Measurements from ENCODE around the gene TRIM72. TPM values are rescaled to one million over a fixed set of nuclear protein-coding genes. Genes with fewer than 3 reads are reported as not detected.
A peak's percentile ranks its signal among the peaks of the same experiment; 100 is the strongest.

Gene TRIM72
- total RNA-seq, 1 experiment from 2014 or later = 1.2 TPM

GRCh38 chr16:31193874-31194273, 20.0 kb upstream of the TRIM72 start:
- H3K56ac ChIP-seq (ENCODE audit: insufficient read length, low read depth, low read length) = no peak overlapping the region
- H3K23ac ChIP-seq (ENCODE audit: insufficient read length, low read depth, low read length) = no peak overlapping the region
- no peaks in the 10 kb centered on the region for H3K79me1 ChIP-seq (ENCODE audit: insufficient read depth, low read depth, low read length, poor library complexity, severe bottlenecking)
- no peak for DNase-seq
- Mint-ChIP-seq H3K27ac (peak overlapping the region in 1 of 3 experiments; percentile 62; a peak in 1 of 7 replicates), H3K4me1 (no peaks in the 10 kb centered on the region; a peak in 1 of 4 replicates), H3K4me3 (no peak overlapping the region; a peak in 1 of 5 replicates), H3K27me3 (ENCODE audit: low read depth) (no peaks in the 10 kb centered on the region; the same call in 1 of the 2 replicates), H3K36me3 (ENCODE audit: insufficient read depth in 1 of 3, low read depth in 3 of 3) (peaks cover 65 to 90% (median 80%) of the 10 kb centered on the region in 3 experiments), H3K9me3 (no peaks in the 10 kb centered on the region)
- no peak overlapping the region for H2BK5ac ChIP-seq (ENCODE audit: insufficient read length, low read length)
- no CpG with 5 or more reads among the region's 2 CpGs for WGBS (ENCODE audit: extremely low coverage, insufficient read length, low lambda C conversion rate)
- H3K9me3 ChIP-seq (ENCODE audit: control insufficient read depth, low read depth, low read length) = no peaks in the 10 kb centered on the region
- H3K4ac ChIP-seq (ENCODE audit: low read depth, low read length) = no peak overlapping the region
- H3K27me3 ChIP-seq (ENCODE audit: insufficient read depth, low read length) = no peaks in the 10 kb centered on the region
- no peak overlapping the region for H4K8ac ChIP-seq (replicated peaks; ENCODE audit: insufficient read length, low read depth, low read length)
- H2BK120ac ChIP-seq (ENCODE audit: low read depth, low read length, poor library complexity, severe bottlenecking) = no peak overlapping the region
- no peak overlapping the region for H3T11ph ChIP-seq (ENCODE audit: low read length)
- no peak overlapping the region for H3K4me2 ChIP-seq (ENCODE audit: insufficient read depth, insufficient read length, low read length)
- H3K14ac ChIP-seq (ENCODE audit: insufficient read depth, low read length) = no peak overlapping the region
- H4K20me1 ChIP-seq (ENCODE audit: control insufficient read depth, insufficient read depth, insufficient read length) = no peaks in the 10 kb centered on the region
- no peaks in the 10 kb centered on the region for H3K23me2 ChIP-seq (ENCODE audit: insufficient read length, low read depth, low read length, poor library complexity, severe bottlenecking)
- no peak overlapping the region for H3K27ac ChIP-seq (ENCODE audit: insufficient read length, low read depth, low read length)
- H3K4me1 ChIP-seq (ENCODE audit: insufficient read depth, low read length) = no peaks in the 10 kb centered on the region
- no peak overlapping the region for H4K91ac ChIP-seq (ENCODE audit: insufficient read length, low read depth, low read length)
- no peak overlapping the region for H3K18ac ChIP-seq (ENCODE audit: insufficient read length, low read depth, low read length)
- TF ChIP-seq CTCF (conservative IDR thresholded peaks at IDR 0.05) = no peak
- no peak overlapping the region for H4K5ac ChIP-seq (ENCODE audit: insufficient read length, low read depth, low read length)
- no peak overlapping the region for H2AK5ac ChIP-seq (ENCODE audit: insufficient read length, low read length)
- H2BK20ac ChIP-seq (ENCODE audit: low read depth, low read length, poor library complexity, severe bottlenecking) = no peak overlapping the region
- 0 out of 2 replicates have a peak, but pooled peaks cover 2% of the 10 kb centered on the region for H3K79me2 ChIP-seq (ENCODE audit: insufficient read depth, low read length)
- no peak overlapping the region for H2BK12ac ChIP-seq (ENCODE audit: insufficient read length, low read depth, low read length)
- H2AFZ ChIP-seq (ENCODE audit: low read length) = no peak overlapping the region
- no peak overlapping the region for H2BK15ac ChIP-seq (ENCODE audit: low read depth, low read length)
- H3K9ac ChIP-seq (ENCODE audit: extremely low read depth, insufficient read length, low read length) = no peak overlapping the region
